Ectodermal cell (in vitro differentiated cells): ENCODE results near the gene C6orf136.

ENCODE experiments used
- H3K27ac ChIP-seq: 2 replicates; pipeline ENCODE4 v1.7.0; 2013; ENCODE audit warnings: mild to moderate bottlenecking, low read depth, low read length; ENCODE audit not compliant: insufficient read depth, poor library complexity, severe bottlenecking
- H3K27me3 ChIP-seq: 2 replicates; pipeline ENCODE4 v1.7.0; 2013; ENCODE audit warnings: mild to moderate bottlenecking, low read length; ENCODE audit not compliant: insufficient read depth, control insufficient read depth, poor library complexity, severe bottlenecking
- H3K36me3 ChIP-seq: one replicate; pipeline ENCODE4 v1.7.0; 2013; ENCODE audit warnings: low read length; ENCODE audit not compliant: control insufficient read depth, insufficient read depth
- H3K4me1 ChIP-seq: one replicate; pipeline ENCODE4 v1.7.0; 2013; ENCODE audit warnings: low read length; ENCODE audit not compliant: control insufficient read depth, insufficient read depth
- H3K4me3 ChIP-seq: 2 replicates; pipeline ENCODE4 v1.7.0; 2013; ENCODE audit warnings: low read depth, low read length, control low read depth; ENCODE audit not compliant: insufficient read depth
- H3K9me3 ChIP-seq: 2 replicates; pipeline ENCODE4 v1.7.0; 2013; ENCODE audit warnings: mild to moderate bottlenecking, low read length, moderate library complexity; ENCODE audit not compliant: control insufficient read depth
- WGBS, 2 experiments: methylation state at CpG; one replicate each; pipeline ENCODE4 v1.1.7; 2013; ENCODE audit warnings: missing lambda C conversion rate in 2 of 2; 5-methylcytosine and 5-hydroxymethylcytosine counted together

C6orf136 gene

DNA sequence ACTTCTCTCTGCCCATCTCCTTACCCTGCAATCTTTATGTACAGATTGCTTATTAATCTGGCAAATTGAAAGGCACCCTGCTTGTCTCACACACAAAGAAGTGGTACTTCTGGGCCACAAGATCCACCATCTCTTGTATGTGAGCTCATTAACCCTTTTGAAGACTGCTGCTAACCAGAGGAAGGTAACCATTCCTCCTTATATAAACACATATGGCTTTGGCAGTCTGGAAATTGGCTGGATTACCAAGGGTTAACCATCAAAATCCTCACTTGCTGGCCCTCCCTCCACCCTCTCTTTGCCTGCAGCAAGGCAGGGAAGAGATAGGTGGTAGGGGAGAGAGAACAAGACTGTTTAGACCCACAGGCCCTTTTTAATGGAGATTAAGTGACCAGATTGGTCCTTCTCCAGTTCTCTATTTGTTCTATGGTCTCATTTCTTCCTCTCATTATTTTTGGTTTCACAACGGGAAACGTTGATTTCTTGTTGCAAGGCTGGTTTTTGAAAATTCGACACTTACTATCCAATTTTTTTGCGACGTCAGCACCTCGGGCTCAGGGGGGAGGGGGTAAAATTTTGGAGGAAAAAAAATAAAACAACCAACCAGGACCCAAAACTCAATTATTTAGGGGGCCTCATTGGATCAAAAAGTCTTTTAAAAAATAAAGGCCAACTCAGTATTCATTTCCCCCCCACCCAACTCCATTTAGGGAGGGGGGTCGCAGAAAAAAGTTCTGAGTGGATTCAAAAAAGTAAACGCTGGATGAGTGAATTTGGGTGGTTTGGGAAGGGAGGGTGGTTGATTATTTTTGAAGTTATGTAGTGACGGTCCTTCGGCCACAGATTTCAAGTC is 30.7 kb upstream of the C6orf136 start:
- H3K27ac ChIP-seq: peak overlapping the region; percentile 99
- peaks cover 18% of the 10 kb centered on the region for H3K4me1 ChIP-seq
- no peaks in the 10 kb centered on the region for H3K9me3 ChIP-seq
- WGBS, 2 experiments: 0 to 2% methylated on average over 7 to 8 of the region's 10 CpGs
- H3K27me3 ChIP-seq: no peaks in the 10 kb centered on the region
- H3K36me3 ChIP-seq: peaks cover 6% of the 10 kb centered on the region
- peak overlapping the region; percentile 85 for H3K4me3 ChIP-seq

DNA sequence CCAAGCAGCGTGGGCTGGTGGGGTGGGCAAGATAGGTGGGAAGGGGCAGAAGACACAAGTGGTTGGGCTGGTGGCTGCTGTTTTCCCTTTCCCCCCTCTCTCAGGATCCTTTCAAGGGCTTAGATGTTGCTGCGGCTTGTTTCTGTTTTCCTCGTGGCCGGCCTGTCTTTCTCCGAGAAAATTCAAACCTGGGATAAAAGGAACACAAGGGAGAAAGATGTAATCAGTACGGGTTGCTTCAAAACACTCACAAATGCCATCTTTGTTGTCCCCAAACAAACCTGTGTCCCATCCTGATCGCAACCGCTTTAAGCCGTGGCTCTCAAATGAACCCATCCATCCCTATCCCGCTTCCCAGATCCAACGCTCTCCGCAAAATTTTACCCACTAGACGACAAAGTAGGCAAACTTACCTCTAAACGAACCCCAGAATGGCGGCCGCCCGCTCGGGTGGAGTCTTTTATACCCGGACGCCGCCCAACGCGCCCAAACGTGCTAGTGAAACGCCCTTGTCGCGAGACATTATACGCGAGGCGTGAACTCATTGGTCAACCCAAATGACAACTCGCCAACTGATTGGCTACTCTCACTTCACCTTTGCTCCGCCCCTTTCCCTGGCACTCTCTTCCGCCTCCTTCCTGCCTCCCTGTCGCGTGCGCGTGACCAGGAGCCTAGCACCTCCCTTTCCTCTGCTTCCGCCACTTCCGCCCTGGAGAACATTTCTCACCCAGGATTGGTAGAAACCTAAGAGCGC is 29.9 kb upstream of the C6orf136 start, which contains the start of gene PPP1R10:
Gene PPP1R10, minus strand, starts transcription at position 433 of the 754 bp plus-strand sequence. CDS start 7,299 bp downstream, outside the sequence.
- WGBS, 2 experiments: 0% methylated on average over 40 of the region's 40 CpGs
- peaks cover 8% of the 10 kb centered on the region for H3K36me3 ChIP-seq
- no peaks in the 10 kb centered on the region for H3K27me3 ChIP-seq
- peaks cover 18% of the 10 kb centered on the region for H3K4me1 ChIP-seq
- H3K27ac ChIP-seq: peak within 1 kb of the TSS; percentile 99
- H3K4me3 ChIP-seq: peak within 1 kb of the TSS; percentile 91
- no peaks in the 10 kb centered on the region for H3K9me3 ChIP-seq

DNA sequence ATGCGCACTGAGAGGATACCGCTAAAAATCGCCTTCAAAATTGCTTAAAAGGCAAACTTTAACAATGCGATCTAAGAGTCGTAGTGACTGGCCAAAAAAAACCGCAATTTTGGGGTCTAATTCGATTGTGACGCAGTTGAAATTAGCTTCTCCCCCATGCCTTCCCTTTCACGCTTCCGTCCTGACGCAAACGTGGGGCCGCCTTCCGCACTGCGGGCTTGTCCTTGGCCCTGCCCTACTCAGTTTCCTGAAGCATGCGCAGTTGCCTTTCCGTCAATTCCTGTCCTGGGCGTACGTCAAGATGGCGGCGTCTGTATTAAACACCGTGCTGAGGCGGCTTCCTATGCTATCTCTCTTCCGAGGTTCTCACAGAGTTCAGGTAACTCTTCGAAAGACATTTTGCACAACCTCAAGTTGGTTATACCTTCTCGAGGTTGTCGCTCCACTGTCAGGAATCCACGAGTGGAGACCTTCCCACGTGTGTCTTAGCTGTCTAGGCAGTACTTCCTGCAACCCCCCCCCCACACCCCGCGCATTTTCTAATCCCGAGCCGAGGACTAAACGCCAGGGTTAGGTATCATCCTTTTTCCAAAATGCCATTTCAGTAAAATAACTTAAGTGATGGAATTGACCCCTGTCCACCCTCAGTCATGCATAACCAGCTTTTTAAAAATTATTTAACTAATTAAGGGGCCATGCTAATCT is 29.2 kb upstream of the C6orf136 start, which contains the start of gene MRPS18B:
Gene MRPS18B, plus strand, starts transcription at position 276 of the 705 bp plus-strand sequence. Its CDS starts 26 bp downstream, at position 302.
- Histone ChIP-seq H3K9me3 (no peaks in the 10 kb centered on the region), H3K4me1 (peaks cover 18% of the 10 kb centered on the region), H3K27me3 (no peaks in the 10 kb centered on the region), H3K27ac (peak within 1 kb of the TSS; percentile 99), H3K4me3 (peak within 1 kb of the TSS; percentile 91), H3K36me3 (peaks cover 8% of the 10 kb centered on the region)
- 0% methylated on average over 32 to 34 of the region's 34 CpGs for WGBS, 2 experiments

DNA sequence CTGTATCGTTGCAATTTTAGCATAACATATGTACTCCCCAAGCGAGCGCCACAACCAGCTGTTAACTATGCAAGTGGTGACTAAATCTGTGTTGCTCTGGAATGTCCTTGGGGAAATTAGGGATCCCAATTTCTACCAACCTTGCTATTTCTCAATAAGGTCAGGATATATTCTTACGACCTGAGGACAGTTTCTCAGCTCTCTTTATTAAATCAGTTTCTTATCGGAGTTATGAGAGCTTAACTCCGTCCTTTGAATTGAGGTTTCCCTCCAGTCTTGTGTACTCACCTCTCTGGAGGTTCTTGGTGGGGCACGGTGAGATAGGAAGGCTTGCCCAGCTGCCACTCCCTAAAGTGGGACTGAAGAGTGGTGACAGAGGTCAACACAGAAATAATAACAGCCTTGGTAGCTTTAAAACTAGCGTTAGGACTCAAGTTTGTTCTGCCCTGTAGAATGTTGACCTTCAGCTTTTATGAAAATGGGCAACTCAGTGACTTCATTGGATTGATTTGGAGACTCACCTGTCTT is 28.6 kb upstream of the C6orf136 start:
- peaks cover 8% of the 10 kb centered on the region for H3K36me3 ChIP-seq
- no peaks in the 10 kb centered on the region for H3K9me3 ChIP-seq
- no peak overlapping the region for H3K27ac ChIP-seq
- peak overlapping the region; percentile 91 for H3K4me3 ChIP-seq
- H3K27me3 ChIP-seq: no peaks in the 10 kb centered on the region
- WGBS, 2 experiments: 31 to 32% methylated on average over 8 of the region's 8 CpGs
- H3K4me1 ChIP-seq: peaks cover 12% of the 10 kb centered on the region

DNA sequence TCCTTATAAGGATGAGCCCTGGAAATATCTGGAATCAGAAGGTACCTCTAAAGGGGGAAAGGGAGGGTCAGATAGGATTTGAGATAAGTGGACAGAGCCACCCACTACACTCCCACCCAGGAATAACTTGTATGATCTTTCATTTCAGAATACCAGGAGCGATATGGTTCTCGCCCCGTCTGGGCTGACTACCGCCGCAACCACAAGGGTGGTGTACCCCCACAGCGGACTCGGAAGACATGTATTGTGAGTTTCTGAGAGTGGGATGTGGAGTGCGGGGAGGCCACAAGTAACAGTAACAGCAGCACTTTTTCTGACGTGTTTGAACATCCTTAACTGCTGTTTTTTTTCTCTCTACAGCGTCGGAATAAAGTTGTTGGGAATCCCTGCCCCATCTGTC is 27.4 kb upstream of the C6orf136 start:
- H3K27me3 ChIP-seq: no peaks in the 10 kb centered on the region
- no peak overlapping the region for H3K27ac ChIP-seq
- no peaks in the 10 kb centered on the region for H3K9me3 ChIP-seq
- H3K4me1 ChIP-seq: peaks cover 4% of the 10 kb centered on the region
- peaks cover 8% of the 10 kb centered on the region for H3K36me3 ChIP-seq
- WGBS, 2 experiments: 96 to 97% methylated on average over 11 of the region's 11 CpGs
- H3K4me3 ChIP-seq: no peak overlapping the region

DNA sequence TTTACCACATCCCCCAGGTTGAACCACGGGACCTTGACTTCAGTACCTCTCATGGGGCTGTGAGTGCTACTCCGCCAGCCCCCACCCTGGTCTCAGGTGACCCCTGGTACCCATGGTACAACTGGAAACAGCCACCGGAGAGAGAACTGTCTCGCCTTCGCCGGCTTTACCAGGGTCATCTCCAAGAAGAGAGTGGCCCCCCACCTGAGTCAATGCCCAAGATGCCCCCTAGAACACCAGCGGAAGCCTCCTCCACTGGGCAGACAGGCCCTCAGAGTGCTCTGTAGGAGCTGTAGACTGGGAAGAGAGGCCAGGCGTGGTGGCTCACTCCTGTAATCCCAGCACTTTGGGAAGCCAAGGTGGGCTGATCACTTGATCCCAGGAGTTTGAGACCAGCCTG is 21.4 kb upstream of the C6orf136 start:
- WGBS, 2 experiments: 94 to 95% methylated on average over 8 of the region's 8 CpGs
- H3K27me3 ChIP-seq: no peaks in the 10 kb centered on the region
- H3K27ac ChIP-seq: no peak overlapping the region
- peaks cover 43% of the 10 kb centered on the region for H3K36me3 ChIP-seq
- no peak overlapping the region for H3K4me3 ChIP-seq
- H3K9me3 ChIP-seq: no peaks in the 10 kb centered on the region
- H3K4me1 ChIP-seq: peaks cover 11% of the 10 kb centered on the region

DNA sequence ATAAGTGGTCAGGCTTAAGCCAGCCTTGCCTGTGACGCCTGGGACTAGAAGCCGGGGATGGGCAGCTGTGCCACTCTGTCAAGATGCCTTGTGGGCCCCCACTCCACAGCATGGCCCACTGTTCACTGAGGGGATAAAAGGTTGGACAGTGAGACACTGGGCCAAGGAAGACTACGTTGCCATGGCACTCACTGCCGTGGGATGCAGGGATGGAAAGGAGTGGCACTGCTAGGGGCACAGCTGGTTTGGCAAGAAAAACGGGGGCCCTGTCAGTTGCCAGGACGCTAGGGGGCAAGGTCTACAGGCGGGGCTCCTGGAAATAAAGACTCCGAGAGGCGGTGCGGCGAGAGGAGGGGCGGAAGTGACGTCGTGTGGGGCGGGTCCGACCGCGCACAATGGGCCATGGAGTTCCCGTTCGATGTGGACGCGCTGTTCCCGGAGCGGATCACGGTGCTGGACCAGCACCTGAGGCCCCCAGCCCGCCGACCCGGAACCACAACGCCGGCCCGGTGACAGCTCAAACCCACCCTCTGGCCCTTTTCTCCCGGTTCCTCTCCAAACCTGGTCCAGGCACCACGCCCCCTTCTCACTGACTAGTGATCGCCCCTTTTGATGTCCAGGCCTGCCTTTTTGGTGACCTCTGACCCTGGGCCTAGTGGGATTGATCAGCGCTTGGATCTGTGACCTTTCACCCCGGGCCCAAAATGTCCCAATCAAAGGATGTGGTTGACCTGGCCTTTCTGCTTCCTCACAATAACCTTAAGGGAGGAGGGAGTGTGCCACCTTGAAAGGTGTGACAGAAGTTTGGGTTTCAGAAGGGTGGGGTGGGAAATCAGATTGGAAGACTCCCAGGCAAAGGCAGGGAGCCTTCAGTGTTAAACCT is 20.2 kb upstream of the C6orf136 start, which contains the start of gene ATAT1:
Gene ATAT1, plus strand, starts transcription at position 391 of the 883 bp plus-strand sequence.
- Histone ChIP-seq H3K27me3 (no peaks in the 10 kb centered on the region), H3K9me3 (no peaks in the 10 kb centered on the region), H3K4me1 (peaks cover 11% of the 10 kb centered on the region), H3K27ac (peak within 1 kb of the TSS; percentile 82), H3K36me3 (peaks cover 48% of the 10 kb centered on the region), H3K4me3 (peak within 1 kb of the TSS; percentile 66)
- 6% methylated on average over 36 of the region's 36 CpGs for WGBS, 2 experiments

DNA sequence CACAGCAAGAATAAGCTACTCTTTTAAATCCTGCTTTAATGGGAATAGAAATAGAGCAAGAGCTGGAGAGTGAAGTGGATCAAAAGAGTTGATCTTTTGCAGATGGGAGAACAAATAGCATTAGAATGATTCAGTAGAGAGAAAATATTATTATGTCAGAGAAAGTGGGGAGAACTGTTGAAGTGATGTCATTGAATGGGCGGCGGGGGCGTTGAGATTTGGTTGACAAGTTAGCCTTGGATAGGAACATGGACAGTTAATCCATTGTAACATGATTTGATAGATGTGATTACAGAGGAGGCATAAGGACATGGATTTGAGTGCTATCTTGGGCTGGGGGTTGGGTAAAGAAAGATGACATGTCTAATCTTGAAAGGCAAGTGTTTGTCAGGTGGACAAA is 11.1 kb upstream of the C6orf136 start:
- Histone ChIP-seq H3K27me3 (no peaks in the 10 kb centered on the region), H3K4me3 (no peak overlapping the region), H3K4me1 (no peaks in the 10 kb centered on the region), H3K36me3 (peaks cover 38% of the 10 kb centered on the region), H3K27ac (no peak overlapping the region), H3K9me3 (no peaks in the 10 kb centered on the region)
- 93 to 96% methylated on average over 3 of the region's 3 CpGs for WGBS, 2 experiments

DNA sequence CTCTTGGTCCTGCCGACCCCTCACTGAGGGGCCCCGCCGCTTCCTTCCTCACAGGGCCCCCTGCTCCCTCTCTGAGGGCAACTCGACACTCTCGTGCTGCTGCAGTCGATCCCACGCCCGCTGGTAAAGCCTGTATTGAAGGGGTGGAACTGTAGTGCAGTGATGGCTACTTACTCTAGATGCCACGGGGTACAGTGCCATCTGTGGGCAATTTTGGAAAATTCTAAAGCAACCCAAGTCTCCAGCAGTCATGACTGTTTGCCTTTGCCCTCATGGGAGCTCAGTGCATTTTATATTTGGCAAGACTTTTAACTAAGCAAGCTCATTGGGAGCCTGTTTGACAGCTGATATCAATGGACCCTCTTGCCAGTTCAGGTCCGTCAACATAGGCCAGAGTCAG is 6.5 kb upstream of the C6orf136 start:
- WGBS, 2 experiments: 95 to 96% methylated on average over 10 of the region's 10 CpGs
- Histone ChIP-seq H3K27ac (no peak overlapping the region), H3K4me3 (no peak overlapping the region), H3K4me1 (no peaks in the 10 kb centered on the region), H3K9me3 (no peaks in the 10 kb centered on the region), H3K36me3 (peaks cover 36% of the 10 kb centered on the region), H3K27me3 (no peaks in the 10 kb centered on the region)
